HepG2 (cell line): ENCODE results near the gene CEACAM5. TPM values are rescaled to one million over a fixed set of nuclear protein-coding genes. Genes with fewer than 3 reads are reported as not detected.

Source experiments
- EHMT2 ChIP-seq: fragments of 200-600 bp; sonication (generic); IDR thresholded peaks from 2 replicates; pipeline ENCODE4 v1.7.0; 2017; ENCODE audit warnings: antibody characterized with exemption, low read depth, low read length, borderline replicate concordance
- GATAD2A ChIP-seq: IDR thresholded peaks from 2 replicates; pipeline ENCODE4 v1.6.1; 2016
- KLF12 ChIP-seq: sonication (generic); formaldehyde crosslinking; IDR thresholded peaks from 2 replicates; pipeline ENCODE4 v1.4.0; 2020; ENCODE audit warnings: missing genetic modification reagents, borderline replicate concordance
- KLF13 ChIP-seq: sonication (generic); formaldehyde crosslinking; IDR thresholded peaks from 2 replicates; pipeline ENCODE4 v1.4.0; 2020; ENCODE audit warnings: mild to moderate bottlenecking, missing genetic modification reagents
- NFIC ChIP-seq: IDR thresholded peaks from 2 replicates; pipeline ENCODE4 v1.6.1; 2012; ENCODE audit warnings: mild to moderate bottlenecking, low read length, inconsistent platforms
- SALL1 ChIP-seq: sonication (generic); formaldehyde crosslinking; IDR thresholded peaks from 2 replicates; pipeline ENCODE4 v1.8.0; 2022; ENCODE audit warnings: mild to moderate bottlenecking, missing genetic modification reagents
- SALL2 ChIP-seq: sonication (generic); formaldehyde crosslinking; IDR thresholded peaks from 2 replicates; pipeline ENCODE4 v1.8.1; 2023; ENCODE audit warnings: mild to moderate bottlenecking, missing genetic modification reagents, inconsistent platforms
- SMAD9 ChIP-seq: sonication (generic); formaldehyde crosslinking; IDR thresholded peaks from 2 replicates; pipeline ENCODE4 v1.5.1; 2020; ENCODE audit warnings: mild to moderate bottlenecking, missing genetic modification reagents
- SRSF9 ChIP-seq: fragments of 200-400 bp; formaldehyde crosslinking; IDR thresholded peaks from 2 replicates; pipeline ENCODE4 v1.6.1; 2018; ENCODE audit warnings: borderline replicate concordance, mild to moderate bottlenecking, low read depth, low read length; ENCODE audit not compliant: insufficient read depth, poor library complexity, severe bottlenecking
- XRCC5 ChIP-seq: fragments of 200-400 bp; formaldehyde crosslinking; optimal IDR thresholded peaks from 2 replicates; pipeline ENCODE3; 2017; ENCODE audit warnings: mild to moderate bottlenecking, low read length
- ZFX ChIP-seq: sonication (generic); formaldehyde crosslinking; IDR thresholded peaks from 2 replicates; pipeline ENCODE4 v1.4.0; 2020; ENCODE audit warnings: mild to moderate bottlenecking, low read depth, missing genetic modification reagents, moderate library complexity
- ZNF230 ChIP-seq: sonication (generic); formaldehyde crosslinking; IDR thresholded peaks from 2 replicates; pipeline ENCODE4 v1.4.0; 2020; ENCODE audit warnings: mild to moderate bottlenecking, missing genetic modification reagents
- ZNF326 ChIP-seq: sonication (generic); formaldehyde crosslinking; IDR thresholded peaks from 2 replicates; pipeline ENCODE4 v1.4.0; 2020; ENCODE audit warnings: missing genetic modification reagents, borderline replicate concordance
- ZNF33B ChIP-seq: sonication (generic); formaldehyde crosslinking; IDR thresholded peaks from 2 replicates; pipeline ENCODE4 v1.5.1; 2020; ENCODE audit warnings: mild to moderate bottlenecking, missing genetic modification reagents
- polyA plus RNA-seq, 8 experiments: library from polyadenylated mRNA; depleted of rRNA in 3 of 8; stranded (reverse) in 7 of 8; unstranded in 1 of 8; fragments of >200 nt; fragmentation: Illumina TruSeq in 4 of 8; extraction: Trizol in 4 of 8; gene quantifications; 2 replicates each; pipeline versions ENCODE4 v1.2.1 to v1.2.3, GENCODE V29; 2011 to 2016; ENCODE audit warnings: low read depth in 4 of 8, missing spikeins in 1 of 8, mixed read lengths in 1 of 8; ENCODE audit not compliant: insufficient read depth in 1 of 8
- total RNA-seq, 5 experiments: library from RNA; depleted of rRNA; stranded (reverse); fragments of >200 nt; fragmentation: Illumina TruSeq; extraction: Trizol; gene quantifications; 2 replicates each; pipeline ENCODE4 v1.2.3, GENCODE V29; 2016; ENCODE audit warnings: low read depth in 1 of 5
- TF ChIP-seq, protein P1 (sequence below): sonication (generic); formaldehyde crosslinking; IDR thresholded peaks from 2 replicates; pipeline ENCODE4 v1.5.1; 2020; ENCODE audit warnings: mild to moderate bottlenecking, missing genetic modification reagents, moderate library complexity
- TF ChIP-seq, protein P2 (sequence below): sonication (generic); formaldehyde crosslinking; IDR thresholded peaks from 2 replicates; pipeline ENCODE4 v1.4.0; 2020; ENCODE audit warnings: missing genetic modification reagents
- TF ChIP-seq, protein P3 (sequence below): sonication (generic); formaldehyde crosslinking; IDR thresholded peaks from 2 replicates; pipeline ENCODE4 v1.8.0; 2022; ENCODE audit warnings: mild to moderate bottlenecking, missing genetic modification reagents, moderate library complexity
- TF ChIP-seq, protein P4 (sequence below): fragments of 450-650 bp; IDR thresholded peaks from 2 replicates; pipeline ENCODE4 v1.6.1; 2016

The CEACAM5 gene
- total and polyA plus RNA-seq, 2 of the 13 experiments (the other 11 are each of a cell fraction or from before 2014, with no cell fraction given), result not detected

DNA sequence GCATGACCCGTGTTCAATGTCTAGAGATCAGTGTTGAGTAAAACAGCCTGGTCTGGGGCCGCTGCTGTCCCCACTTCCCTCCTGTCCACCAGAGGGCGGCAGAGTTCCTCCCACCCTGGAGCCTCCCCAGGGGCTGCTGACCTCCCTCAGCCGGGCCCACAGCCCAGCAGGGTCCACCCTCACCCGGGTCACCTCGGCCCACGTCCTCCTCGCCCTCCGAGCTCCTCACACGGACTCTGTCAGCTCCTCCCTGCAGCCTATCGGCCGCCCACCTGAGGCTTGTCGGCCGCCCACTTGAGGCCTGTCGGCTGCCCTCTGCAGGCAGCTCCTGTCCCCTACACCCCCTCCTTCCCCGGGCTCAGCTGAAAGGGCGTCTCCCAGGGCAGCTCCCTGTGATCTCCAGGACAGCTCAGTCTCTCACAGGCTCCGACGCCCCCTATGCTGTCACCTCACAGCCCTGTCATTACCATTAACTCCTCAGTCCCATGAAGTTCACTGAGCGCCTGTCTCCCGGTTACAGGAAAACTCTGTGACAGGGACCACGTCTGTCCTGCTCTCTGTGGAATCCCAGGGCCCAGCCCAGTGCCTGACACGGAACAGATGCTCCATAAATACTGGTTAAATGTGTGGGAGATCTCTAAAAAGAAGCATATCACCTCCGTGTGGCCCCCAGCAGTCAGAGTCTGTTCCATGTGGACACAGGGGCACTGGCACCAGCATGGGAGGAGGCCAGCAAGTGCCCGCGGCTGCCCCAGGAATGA, 1.5 kb upstream of the CEACAM5 start (continued):
- TF ChIP-seq, protein P1, sequence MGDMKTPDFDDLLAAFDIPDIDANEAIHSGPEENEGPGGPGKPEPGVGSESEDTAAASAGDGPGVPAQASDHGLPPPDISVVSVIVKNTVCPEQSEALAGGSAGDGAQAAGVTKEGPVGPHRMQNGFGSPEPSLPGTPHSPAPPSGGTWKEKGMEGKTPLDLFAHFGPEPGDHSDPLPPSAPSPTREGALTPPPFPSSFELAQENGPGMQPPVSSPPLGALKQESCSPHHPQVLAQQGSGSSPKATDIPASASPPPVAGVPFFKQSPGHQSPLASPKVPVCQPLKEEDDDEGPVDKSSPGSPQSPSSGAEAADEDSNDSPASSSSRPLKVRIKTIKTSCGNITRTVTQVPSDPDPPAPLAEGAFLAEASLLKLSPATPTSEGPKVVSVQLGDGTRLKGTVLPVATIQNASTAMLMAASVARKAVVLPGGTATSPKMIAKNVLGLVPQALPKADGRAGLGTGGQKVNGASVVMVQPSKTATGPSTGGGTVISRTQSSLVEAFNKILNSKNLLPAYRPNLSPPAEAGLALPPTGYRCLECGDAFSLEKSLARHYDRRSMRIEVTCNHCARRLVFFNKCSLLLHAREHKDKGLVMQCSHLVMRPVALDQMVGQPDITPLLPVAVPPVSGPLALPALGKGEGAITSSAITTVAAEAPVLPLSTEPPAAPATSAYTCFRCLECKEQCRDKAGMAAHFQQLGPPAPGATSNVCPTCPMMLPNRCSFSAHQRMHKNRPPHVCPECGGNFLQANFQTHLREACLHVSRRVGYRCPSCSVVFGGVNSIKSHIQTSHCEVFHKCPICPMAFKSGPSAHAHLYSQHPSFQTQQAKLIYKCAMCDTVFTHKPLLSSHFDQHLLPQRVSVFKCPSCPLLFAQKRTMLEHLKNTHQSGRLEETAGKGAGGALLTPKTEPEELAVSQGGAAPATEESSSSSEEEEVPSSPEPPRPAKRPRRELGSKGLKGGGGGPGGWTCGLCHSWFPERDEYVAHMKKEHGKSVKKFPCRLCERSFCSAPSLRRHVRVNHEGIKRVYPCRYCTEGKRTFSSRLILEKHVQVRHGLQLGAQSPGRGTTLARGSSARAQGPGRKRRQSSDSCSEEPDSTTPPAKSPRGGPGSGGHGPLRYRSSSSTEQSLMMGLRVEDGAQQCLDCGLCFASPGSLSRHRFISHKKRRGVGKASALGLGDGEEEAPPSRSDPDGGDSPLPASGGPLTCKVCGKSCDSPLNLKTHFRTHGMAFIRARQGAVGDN (CRISPR knock-in tag), result peak; percentile 52
- TF ChIP-seq SALL2 (CRISPR knock-in tag) (0 out of 2 replicates have a peak, but pooled peaks have one; percentile 43), ZNF230 (CRISPR knock-in tag) (no peak), SRSF9 (no peak), GATAD2A (CRISPR knock-in tag) (0 out of 2 replicates have a peak, but pooled peaks have one; percentile 15), ZNF326 (no peak), KLF13 (CRISPR knock-in tag) (no peak), NFIC (no peak), SMAD9 (no peak), KLF12 (CRISPR knock-in tag) (peak; percentile 51; the same call in 1 of the 2 replicates), ZNF33B (CRISPR knock-in tag) (0 out of 2 replicates have a peak, but pooled peaks have one; percentile 25), EHMT2 (0 out of 2 replicates have a peak, but pooled peaks have one; percentile 62), SALL1 (CRISPR knock-in tag) (peak; percentile 47), ZFX (peak; percentile 32; the same call in 1 of the 2 replicates), XRCC5 (peak; percentile 85)
- TF ChIP-seq, protein P2, sequence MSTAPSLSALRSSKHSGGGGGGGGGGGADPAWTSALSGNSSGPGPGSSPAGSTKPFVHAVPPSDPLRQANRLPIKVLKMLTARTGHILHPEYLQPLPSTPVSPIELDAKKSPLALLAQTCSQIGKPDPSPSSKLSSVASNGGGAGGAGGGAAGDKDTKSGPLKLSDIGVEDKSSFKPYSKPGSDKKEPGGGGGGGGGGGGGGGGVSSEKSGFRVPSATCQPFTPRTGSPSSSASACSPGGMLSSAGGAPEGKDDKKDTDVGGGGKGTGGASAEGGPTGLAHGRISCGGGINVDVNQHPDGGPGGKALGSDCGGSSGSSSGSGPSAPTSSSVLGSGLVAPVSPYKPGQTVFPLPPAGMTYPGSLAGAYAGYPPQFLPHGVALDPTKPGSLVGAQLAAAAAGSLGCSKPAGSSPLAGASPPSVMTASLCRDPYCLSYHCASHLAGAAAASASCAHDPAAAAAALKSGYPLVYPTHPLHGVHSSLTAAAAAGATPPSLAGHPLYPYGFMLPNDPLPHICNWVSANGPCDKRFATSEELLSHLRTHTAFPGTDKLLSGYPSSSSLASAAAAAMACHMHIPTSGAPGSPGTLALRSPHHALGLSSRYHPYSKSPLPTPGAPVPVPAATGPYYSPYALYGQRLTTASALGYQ (CRISPR knock-in tag), result no peak
- TF ChIP-seq, protein P3, sequence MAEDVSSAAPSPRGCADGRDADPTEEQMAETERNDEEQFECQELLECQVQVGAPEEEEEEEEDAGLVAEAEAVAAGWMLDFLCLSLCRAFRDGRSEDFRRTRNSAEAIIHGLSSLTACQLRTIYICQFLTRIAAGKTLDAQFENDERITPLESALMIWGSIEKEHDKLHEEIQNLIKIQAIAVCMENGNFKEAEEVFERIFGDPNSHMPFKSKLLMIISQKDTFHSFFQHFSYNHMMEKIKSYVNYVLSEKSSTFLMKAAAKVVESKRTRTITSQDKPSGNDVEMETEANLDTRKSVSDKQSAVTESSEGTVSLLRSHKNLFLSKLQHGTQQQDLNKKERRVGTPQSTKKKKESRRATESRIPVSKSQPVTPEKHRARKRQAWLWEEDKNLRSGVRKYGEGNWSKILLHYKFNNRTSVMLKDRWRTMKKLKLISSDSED, result no peak
- TF ChIP-seq, protein P4, sequence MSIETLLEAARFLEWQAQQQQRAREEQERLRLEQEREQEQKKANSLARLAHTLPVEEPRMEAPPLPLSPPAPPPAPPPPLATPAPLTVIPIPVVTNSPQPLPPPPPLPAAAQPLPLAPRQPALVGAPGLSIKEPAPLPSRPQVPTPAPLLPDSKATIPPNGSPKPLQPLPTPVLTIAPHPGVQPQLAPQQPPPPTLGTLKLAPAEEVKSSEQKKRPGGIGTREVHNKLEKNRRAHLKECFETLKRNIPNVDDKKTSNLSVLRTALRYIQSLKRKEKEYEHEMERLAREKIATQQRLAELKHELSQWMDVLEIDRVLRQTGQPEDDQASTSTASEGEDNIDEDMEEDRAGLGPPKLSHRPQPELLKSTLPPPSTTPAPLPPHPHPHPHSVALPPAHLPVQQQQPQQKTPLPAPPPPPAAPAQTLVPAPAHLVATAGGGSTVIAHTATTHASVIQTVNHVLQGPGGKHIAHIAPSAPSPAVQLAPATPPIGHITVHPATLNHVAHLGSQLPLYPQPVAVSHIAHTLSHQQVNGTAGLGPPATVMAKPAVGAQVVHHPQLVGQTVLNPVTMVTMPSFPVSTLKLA, result no peak
